Activated CD8-positive, alpha-beta T cell treated with anti-CD3 and anti-CD28 coated beads, Interleukin-2, amount 10 ng/mL, durations not matched to agents 7 days and 5 days (primary cell): ENCODE data around the gene TAF3. TPM values are rescaled to one million over a fixed set of nuclear protein-coding genes. Genes with fewer than 3 reads are reported as not detected.

Experiments used
- ATAC-seq: fragments of 150-1000 bp; cut with Tn5 transposase; one replicate; pipeline ENCODE4 v1.10.0; 2021; ENCODE audit warnings: moderate library complexity
- CTCF ChIA-PET: fragments of 350-600 bp; sonication (Branson Sonifier 250); formaldehyde crosslinking; loops from one replicate; lab custom pipeline; 2021; ENCODE audit warnings: antibody characterized with exemption; lab: Charles Lee
- POLR2A ChIA-PET: fragments of 350-600 bp; sonication (Branson Sonifier 250); formaldehyde crosslinking; loops from one replicate; lab custom pipeline; 2021; ENCODE audit warnings: antibody characterized with exemption; lab: Charles Lee
- DNase-seq: peaks from one replicate; pipeline ENCODE4 v3.0.0-alpha.2; 2020
- H3K27ac Mint-ChIP-seq: one replicate; pipeline ENCODE4 v1.8.0; 2021; ENCODE audit warnings: mild to moderate bottlenecking, mixed read lengths
- H3K27me3 Mint-ChIP-seq: one replicate; pipeline ENCODE4 v1.8.0; 2021; ENCODE audit warnings: low read depth, mixed read lengths
- H3K36me3 Mint-ChIP-seq: one replicate; pipeline ENCODE4 v1.8.0; 2021; ENCODE audit warnings: low read depth, mixed read lengths
- H3K4me1 Mint-ChIP-seq: one replicate; pipeline ENCODE4 v1.8.0; 2021; ENCODE audit warnings: low read depth, mixed read lengths
- H3K4me3 Mint-ChIP-seq: one replicate; pipeline ENCODE4 v1.8.0; 2021; ENCODE audit warnings: mild to moderate bottlenecking, mixed read lengths
- H3K9me3 Mint-ChIP-seq: one replicate; pipeline ENCODE4 v1.8.0; 2022; ENCODE audit warnings: mixed read lengths; ENCODE audit not compliant: insufficient read depth
- total RNA-seq, 2 experiments: library from RNA; stranded (reverse); gene quantifications; one replicate each; pipeline ENCODE4 v1.2.3, GENCODE V29; 2021

TAF3 gene
- total RNA-seq, 2 experiments from 2014 or later: 13.7 to 14.6 TPM

DNA sequence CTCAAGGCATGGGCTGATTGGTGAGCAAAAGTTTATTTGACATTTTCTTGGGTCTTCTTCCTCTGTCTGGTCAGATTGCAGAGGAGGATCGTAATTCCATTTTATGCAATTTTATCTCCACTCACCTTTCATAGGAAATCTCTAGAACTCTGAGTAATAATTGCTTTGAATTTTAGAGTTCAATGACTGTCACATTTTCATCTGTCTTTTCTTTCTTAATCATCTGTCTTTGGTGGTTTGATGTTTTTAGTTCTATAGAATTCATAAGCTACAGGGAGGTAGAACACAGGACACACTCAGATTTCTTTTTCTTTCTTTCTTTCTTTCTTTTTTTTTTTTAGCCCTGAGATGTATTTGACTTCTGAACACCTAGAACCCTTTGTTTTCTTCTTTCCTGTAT is 247.8 kb downstream of the TAF3 start:
- no peak for ATAC-seq
- no peak overlapping the region for H3K4me3 Mint-ChIP-seq
- peak overlapping the region; percentile 65 for H3K27ac Mint-ChIP-seq
- POLR2A ChIA-PET: interaction anchor here (0.6 to 0.8 kb wide), 2 partner anchors 201 to 267 kb away, joined by 3 read pairs; no protein-coding TSS in a partner anchor
- CTCF ChIA-PET: interaction anchor here (1.2 to 1.6 kb wide), 2 partner anchors 9 to 13 kb away, joined by 4 to 8 read pairs; no protein-coding TSS in a partner anchor
- peaks cover 93% of the 10 kb centered on the region for H3K4me1 Mint-ChIP-seq
- no peak for DNase-seq
- no peaks in the 10 kb centered on the region for H3K9me3 Mint-ChIP-seq
- peaks cover 97% of the 10 kb centered on the region for H3K36me3 Mint-ChIP-seq
- no peaks in the 10 kb centered on the region for H3K27me3 Mint-ChIP-seq

Other genes starting within 250 kb of the TAF3 start
- not detected for gene ITIH5, start 151.5 kb upstream of the TAF3 start, total RNA-seq
- gene ITIH2, start 115.2 kb upstream of the TAF3 start, total RNA-seq: not detected
- gene KIN, start 30.5 kb upstream of the TAF3 start, total RNA-seq: 10 to 100 TPM; 14.8 to 17.5 TPM
- gene ATP5F1C, start 30.3 kb upstream of the TAF3 start, total RNA-seq: 100 to 1,000 TPM; 291 to 293 TPM
- 10 to 100 TPM; 42.5 to 44.9 TPM for gene GATA3, start 236.2 kb downstream of the TAF3 start, total RNA-seq